Memory B cell (primary cell): ENCODE measurements around the gene GALNT10.

Experiments
- ATAC-seq: fragments of 150-1000 bp; cut with Tn5 transposase; 2 replicates; pipeline ENCODE4 v1.10.0; 2021; ENCODE audit warnings: low read depth, mild to moderate bottlenecking, moderate library complexity
- DNase-seq, 2 donors: peaks; one replicate each; pipeline ENCODE4 v3.0.0; 2022; ENCODE audit warnings: low spot score in 2 of 2
- H3K27ac Mint-ChIP-seq: one replicate; pipeline ENCODE4 v1.8.0; 2022; ENCODE audit warnings: mild to moderate bottlenecking, moderate library complexity, mixed read lengths
- H3K27me3 Mint-ChIP-seq: one replicate; pipeline ENCODE4 v1.8.0; 2022; ENCODE audit warnings: mixed read lengths
- H3K36me3 Mint-ChIP-seq: one replicate; pipeline ENCODE4 v1.8.0; 2022; ENCODE audit warnings: mild to moderate bottlenecking, mixed read lengths
- H3K4me1 Mint-ChIP-seq: one replicate; pipeline ENCODE4 v1.8.0; 2022; ENCODE audit warnings: mixed read lengths
- H3K4me3 Mint-ChIP-seq: one replicate; pipeline ENCODE4 v1.8.0; 2022; ENCODE audit warnings: mild to moderate bottlenecking, moderate library complexity, mixed read lengths
- H3K9me3 Mint-ChIP-seq: one replicate; pipeline ENCODE4 v1.8.0; 2022; ENCODE audit warnings: mixed read lengths

Gene GALNT10

GRCh38 chr5:154410008-154410407, 219.5 kb downstream of the GALNT10 start:
- no peak overlapping the region for H3K27ac Mint-ChIP-seq
- H3K4me3 Mint-ChIP-seq, result no peak overlapping the region
- H3K27me3 Mint-ChIP-seq, result no peaks in the 10 kb centered on the region
- peaks cover 16% of the 10 kb centered on the region for H3K36me3 Mint-ChIP-seq
- no peaks in the 10 kb centered on the region for H3K9me3 Mint-ChIP-seq
- no peak for DNase-seq
- ATAC-seq, result no peak
- peaks cover 4% of the 10 kb centered on the region for H3K4me1 Mint-ChIP-seq

- Mint-ChIP-seq H3K4me1 (no peaks in the 10 kb centered on the region), H3K9me3 (no peaks in the 10 kb centered on the region), H3K27ac (no peak overlapping the region), H3K36me3 (peaks cover 16% of the 10 kb centered on the region), H3K4me3 (no peak overlapping the region), H3K27me3 (no peaks in the 10 kb centered on the region)
- no peak for ATAC-seq
- no peak for DNase-seq
Measured at GRCh38 chr5:154410786-154411185, 220.3 kb downstream of the GALNT10 start.

- H3K27ac Mint-ChIP-seq, result no peak overlapping the region
- no peak overlapping the region for H3K4me3 Mint-ChIP-seq
- ATAC-seq (no peak), DNase-seq (no peak)
- no peaks in the 10 kb centered on the region for H3K9me3 Mint-ChIP-seq
- H3K4me1 Mint-ChIP-seq, result peaks cover under 1% of the 10 kb centered on the region
- peaks cover 16% of the 10 kb centered on the region for H3K36me3 Mint-ChIP-seq
- H3K27me3 Mint-ChIP-seq, result no peaks in the 10 kb centered on the region
Measured at GRCh38 chr5:154411338-154411737, 220.8 kb downstream of the GALNT10 start.

GRCh38 chr5:154412316-154412715, 221.8 kb downstream of the GALNT10 start:
- Mint-ChIP-seq H3K4me3 (no peak overlapping the region), H3K36me3 (peaks cover 14% of the 10 kb centered on the region), H3K27ac (no peak overlapping the region), H3K27me3 (no peaks in the 10 kb centered on the region), H3K9me3 (no peaks in the 10 kb centered on the region), H3K4me1 (peaks cover 7% of the 10 kb centered on the region)
- DNase-seq (no peak), ATAC-seq (no peak)

- Mint-ChIP-seq H3K4me3 (no peak overlapping the region), H3K9me3 (no peaks in the 10 kb centered on the region), H3K27me3 (no peaks in the 10 kb centered on the region), H3K36me3 (peaks cover 14% of the 10 kb centered on the region), H3K27ac (no peak overlapping the region), H3K4me1 (peaks cover 7% of the 10 kb centered on the region)
- DNase-seq (no peak), ATAC-seq (no peak)
Measured at GRCh38 chr5:154412925-154413324, 222.4 kb downstream of the GALNT10 start.

GRCh38 chr5:154415114-154415513, 224.6 kb downstream of the GALNT10 start:
- no peaks in the 10 kb centered on the region for H3K9me3 Mint-ChIP-seq
- H3K4me1 Mint-ChIP-seq, result peaks cover 7% of the 10 kb centered on the region
- DNase-seq (no peak), ATAC-seq (no peak)
- peaks cover 21% of the 10 kb centered on the region for H3K36me3 Mint-ChIP-seq
- H3K4me3 Mint-ChIP-seq, result no peak overlapping the region
- H3K27ac Mint-ChIP-seq, result peak overlapping the region; percentile 56
- no peaks in the 10 kb centered on the region for H3K27me3 Mint-ChIP-seq

GRCh38 chr5:154418344-154418820, 227.8 kb downstream of the GALNT10 start:
- peaks cover 27% of the 10 kb centered on the region for H3K36me3 Mint-ChIP-seq
- H3K4me1 Mint-ChIP-seq, result peaks cover 7% of the 10 kb centered on the region
- no peak for DNase-seq
- no peaks in the 10 kb centered on the region for H3K27me3 Mint-ChIP-seq
- H3K27ac Mint-ChIP-seq, result peak overlapping the region; percentile 63
- H3K4me3 Mint-ChIP-seq, result no peak overlapping the region
- no peak for ATAC-seq
- peaks cover 3% of the 10 kb centered on the region for H3K9me3 Mint-ChIP-seq

GRCh38 chr5:154419236-154419635, 228.7 kb downstream of the GALNT10 start:
- Mint-ChIP-seq H3K27ac (no peak overlapping the region), H3K4me1 (peaks cover 7% of the 10 kb centered on the region), H3K9me3 (peaks cover 6% of the 10 kb centered on the region), H3K4me3 (no peak overlapping the region), H3K36me3 (peaks cover 31% of the 10 kb centered on the region), H3K27me3 (no peaks in the 10 kb centered on the region)
- DNase-seq (no peak), ATAC-seq (no peak)

GRCh38 chr5:154421868-154422267, 231.3 kb downstream of the GALNT10 start:
- no peaks in the 10 kb centered on the region for H3K27me3 Mint-ChIP-seq
- peaks cover 6% of the 10 kb centered on the region for H3K9me3 Mint-ChIP-seq
- no peak for DNase-seq
- no peak overlapping the region for H3K27ac Mint-ChIP-seq
- peaks cover 2% of the 10 kb centered on the region for H3K4me1 Mint-ChIP-seq
- H3K4me3 Mint-ChIP-seq, result no peak overlapping the region
- ATAC-seq, result no peak
- peaks cover 31% of the 10 kb centered on the region for H3K36me3 Mint-ChIP-seq

GRCh38 chr5:154422298-154422697, 231.8 kb downstream of the GALNT10 start:
- Mint-ChIP-seq H3K4me3 (no peak overlapping the region), H3K36me3 (peaks cover 31% of the 10 kb centered on the region), H3K9me3 (peaks cover 6% of the 10 kb centered on the region), H3K27me3 (no peaks in the 10 kb centered on the region), H3K4me1 (no peaks in the 10 kb centered on the region), H3K27ac (no peak overlapping the region)
- ATAC-seq, result no peak
- no peak for DNase-seq

GRCh38 chr5:154428208-154428607, 237.7 kb downstream of the GALNT10 start:
- Mint-ChIP-seq H3K27me3 (no peaks in the 10 kb centered on the region), H3K9me3 (peaks cover 4% of the 10 kb centered on the region), H3K27ac (no peak overlapping the region), H3K36me3 (peaks cover 9% of the 10 kb centered on the region), H3K4me1 (no peaks in the 10 kb centered on the region), H3K4me3 (no peak overlapping the region)
- ATAC-seq, result no peak
- no peak for DNase-seq

GRCh38 chr5:154429341-154429740, 238.8 kb downstream of the GALNT10 start:
- no peak overlapping the region for H3K4me3 Mint-ChIP-seq

GRCh38 chr5:154430466-154430865, 239.9 kb downstream of the GALNT10 start:
- ATAC-seq, result no peak
- Mint-ChIP-seq H3K27ac (no peak overlapping the region), H3K27me3 (no peaks in the 10 kb centered on the region), H3K4me3 (no peak overlapping the region), H3K4me1 (no peaks in the 10 kb centered on the region), H3K36me3 (peaks cover 6% of the 10 kb centered on the region), H3K9me3 (peaks cover 1% of the 10 kb centered on the region)
- DNase-seq, result no peak

More at GRCh38 chr5:154429341-154429740, 238.8 kb downstream of the GALNT10 start:
- no peaks in the 10 kb centered on the region for H3K4me1 Mint-ChIP-seq
- peaks cover 7% of the 10 kb centered on the region for H3K36me3 Mint-ChIP-seq
- ATAC-seq (no peak), DNase-seq (no peak)
- H3K9me3 Mint-ChIP-seq, result peaks cover 1% of the 10 kb centered on the region
- H3K27ac Mint-ChIP-seq, result no peak overlapping the region
- H3K27me3 Mint-ChIP-seq, result no peaks in the 10 kb centered on the region

GRCh38 chr5:154430961-154431630, 240.6 kb downstream of the GALNT10 start:
- H3K4me3 Mint-ChIP-seq, result no peak overlapping the region
- ATAC-seq, result no peak
- peaks cover 11% of the 10 kb centered on the region for H3K36me3 Mint-ChIP-seq
- H3K27me3 Mint-ChIP-seq, result no peaks in the 10 kb centered on the region
- H3K9me3 Mint-ChIP-seq, result peaks cover 1% of the 10 kb centered on the region
- H3K27ac Mint-ChIP-seq, result peak overlapping the region; percentile 1
- no peaks in the 10 kb centered on the region for H3K4me1 Mint-ChIP-seq
- no peak for DNase-seq

GRCh38 chr5:154435226-154435625, 244.7 kb downstream of the GALNT10 start:
- no peak overlapping the region for H3K4me3 Mint-ChIP-seq
- ATAC-seq (no peak), DNase-seq (no peak)
- H3K27ac Mint-ChIP-seq, result no peak overlapping the region
- no peaks in the 10 kb centered on the region for H3K9me3 Mint-ChIP-seq
- no peaks in the 10 kb centered on the region for H3K27me3 Mint-ChIP-seq
- H3K36me3 Mint-ChIP-seq, result peaks cover 30% of the 10 kb centered on the region
- peaks cover 3% of the 10 kb centered on the region for H3K4me1 Mint-ChIP-seq
